CD4-positive, CD25-positive, alpha-beta regulatory T cell (primary cell): Measurements from ENCODE around the gene TRAPPC12. TPM values are rescaled to one million over a fixed set of nuclear protein-coding genes. Genes with fewer than 3 reads are reported as not detected.
"Not testable (repeated sequence)": the region's sequence is repeated elsewhere in the genome, so short reads cannot be mapped to it uniquely, and the experiment has no call there.

Experiments
- ATAC-seq, 2 donors: fragments of 150-1000 bp; cut with Tn5 transposase; one replicate each; pipeline ENCODE4 v1.10.0; 2021; ENCODE audit warnings: low read depth in 2 of 2, moderate number of reproducible peaks in 2 of 2, moderate library complexity in 1 of 2
- DNase-seq, 3 donors: peaks; one replicate each; pipeline versions ENCODE4 v3.0.0 to v3.0.0-alpha.2; 2012 to 2022; ENCODE audit warnings: mixed read lengths in 1 of 3
- H3K27ac ChIP-seq: one replicate; pipeline ENCODE4 v1.7.0; 2013; ENCODE audit warnings: mild to moderate bottlenecking, low read length; ENCODE audit not compliant: insufficient read depth, poor library complexity, severe bottlenecking
- H3K27me3 ChIP-seq: one replicate; pipeline ENCODE4 v1.7.0; 2013; ENCODE audit warnings: low read length; ENCODE audit not compliant: control insufficient read depth, insufficient read depth
- H3K36me3 ChIP-seq: one replicate; pipeline ENCODE4 v1.7.0; 2013; ENCODE audit warnings: mild to moderate bottlenecking, low read length, moderate library complexity; ENCODE audit not compliant: control insufficient read depth, insufficient read depth
- H3K4me1 ChIP-seq: 2 replicates; pipeline ENCODE4 v1.7.0; 2013; ENCODE audit warnings: mild to moderate bottlenecking, low read length; ENCODE audit not compliant: insufficient read depth, control insufficient read depth, poor library complexity, severe bottlenecking
- H3K4me3 ChIP-seq: one replicate; pipeline ENCODE4 v1.7.0; 2013; ENCODE audit warnings: low read depth, mild to moderate bottlenecking, low read length, moderate library complexity
- H3K9me3 ChIP-seq, 2 experiments: 1 replicate in 1 of 2; 2 replicates in 1 of 2; pipeline ENCODE4 v1.7.0; 2013; ENCODE audit warnings: low read length in 2 of 2, mild to moderate bottlenecking in 1 of 2, moderate library complexity in 1 of 2; ENCODE audit not compliant: control insufficient read depth in 2 of 2
- H3K27ac Mint-ChIP-seq, 3 donors: one replicate each; pipeline ENCODE4 v1.8.0; 2020 to 2022; ENCODE audit warnings: mild to moderate bottlenecking in 3 of 3, mixed read lengths in 3 of 3, moderate library complexity in 2 of 3
- H3K27me3 Mint-ChIP-seq: one replicate; pipeline ENCODE4 v1.8.0; 2022; ENCODE audit warnings: mild to moderate bottlenecking, mixed read lengths
- H3K36me3 Mint-ChIP-seq: one replicate; pipeline ENCODE4 v1.8.0; 2020; ENCODE audit warnings: mixed read lengths
- H3K4me1 Mint-ChIP-seq, 4 donors: one replicate each; pipeline ENCODE4 v1.8.0; 2020 to 2022; ENCODE audit warnings: mixed read lengths in 4 of 4, mild to moderate bottlenecking in 1 of 4
- H3K4me3 Mint-ChIP-seq, 4 donors: one replicate each; pipeline ENCODE4 v1.8.0; 2020 to 2022; ENCODE audit warnings: mild to moderate bottlenecking in 4 of 4, mixed read lengths in 4 of 4, moderate library complexity in 3 of 4
- H3K9me3 Mint-ChIP-seq, 7 donors: one replicate each; pipeline ENCODE4 v1.8.0; 2020 to 2022; ENCODE audit warnings: mixed read lengths in 7 of 7, mild to moderate bottlenecking in 3 of 7, moderate library complexity in 2 of 7
- polyA plus RNA-seq, 4 donors: library from polyadenylated mRNA; unstranded; fragments of 300-500 nt; fragmentation: Illumina TruSeq; gene quantifications; one replicate each; pipeline ENCODE4 v1.2.3, GENCODE V29; 2021
- total RNA-seq: library from RNA; stranded (reverse); gene quantifications from one replicate; pipeline ENCODE4 v1.2.3, GENCODE V29; 2022

TRAPPC12 gene
- total and polyA plus RNA-seq, 5 donors from 2014 or later, result 30.5 to 97.3 (median 34.2) TPM

DNA sequence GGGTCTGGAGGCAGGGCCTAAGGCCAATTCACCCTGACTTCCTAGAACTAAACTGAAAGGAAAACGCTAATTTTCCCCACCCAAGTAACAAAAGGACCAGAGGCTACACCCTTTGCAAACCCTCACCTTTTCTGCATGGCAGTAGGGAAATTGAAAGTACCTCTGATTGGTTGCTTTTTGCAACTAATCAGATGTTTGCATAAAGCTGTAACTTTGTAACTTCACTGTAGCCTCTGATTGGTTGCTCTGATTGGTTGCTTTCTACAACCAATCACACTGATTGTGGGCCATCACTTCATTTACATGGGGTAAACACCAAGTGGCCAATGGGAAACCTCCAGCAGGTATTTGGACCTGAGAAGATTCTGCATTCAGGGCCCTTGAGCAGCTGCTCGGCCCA, 22.7 kb upstream of the TRAPPC12 start:
- Mint-ChIP-seq H3K27ac (no peak overlapping the region), H3K9me3 (peaks cover 0 to 4% (median 3%) of the 10 kb centered on the region in 7 donors), H3K4me3 (no peak overlapping the region), H3K4me1 (peaks cover 0 to 32% (median 24%) of the 10 kb centered on the region in 4 donors), H3K36me3 (peaks cover 27% of the 10 kb centered on the region), H3K27me3 (no peaks in the 10 kb centered on the region)
- ATAC-seq, result no peak
- H3K9me3 ChIP-seq, result no peaks in the 10 kb centered on the region
- H3K36me3 ChIP-seq, result peaks cover 24% of the 10 kb centered on the region
- H3K27ac ChIP-seq, result no peak overlapping the region
- peak in 1 of 3 donors; percentile 20 for DNase-seq
- no peak overlapping the region for H3K4me3 ChIP-seq
- no peaks in the 10 kb centered on the region for H3K27me3 ChIP-seq
- H3K4me1 ChIP-seq, result no peaks in the 10 kb centered on the region

DNA sequence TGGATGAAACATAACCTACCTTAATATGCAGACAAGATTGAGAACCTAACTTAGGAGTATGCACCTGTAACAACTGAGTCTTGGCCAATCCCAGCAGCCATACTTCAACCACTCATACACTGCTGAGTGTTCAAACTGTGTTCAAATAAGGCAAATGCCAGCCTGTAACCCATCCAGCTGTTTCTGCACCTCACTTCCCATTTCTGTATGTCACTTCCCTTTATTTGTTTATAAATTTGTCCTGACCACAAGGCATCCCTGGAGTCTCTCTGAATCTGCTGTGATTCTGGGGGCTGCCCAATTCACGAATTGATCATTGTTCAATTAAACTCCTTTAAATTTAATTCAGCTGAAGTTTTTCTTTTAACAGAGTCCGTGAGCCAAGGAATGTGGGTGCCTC, 22.0 kb upstream of the TRAPPC12 start:
- peaks cover 0 to 32% (median 26%) of the 10 kb centered on the region in 4 donors for H3K4me1 Mint-ChIP-seq
- not testable (repeated sequence) for ATAC-seq, H3K27me3 Mint-ChIP-seq, DNase-seq, H3K4me1 ChIP-seq, H3K4me3 Mint-ChIP-seq, H3K9me3 Mint-ChIP-seq, H3K9me3 ChIP-seq, H3K4me3 ChIP-seq, H3K27ac ChIP-seq, H3K27me3 ChIP-seq
- H3K36me3 ChIP-seq, result peaks cover 21% of the 10 kb centered on the region
- peak overlapping the region in 1 of 3 donors; percentile 75 for H3K27ac Mint-ChIP-seq
- H3K36me3 Mint-ChIP-seq, result peaks cover 26% of the 10 kb centered on the region

DNA sequence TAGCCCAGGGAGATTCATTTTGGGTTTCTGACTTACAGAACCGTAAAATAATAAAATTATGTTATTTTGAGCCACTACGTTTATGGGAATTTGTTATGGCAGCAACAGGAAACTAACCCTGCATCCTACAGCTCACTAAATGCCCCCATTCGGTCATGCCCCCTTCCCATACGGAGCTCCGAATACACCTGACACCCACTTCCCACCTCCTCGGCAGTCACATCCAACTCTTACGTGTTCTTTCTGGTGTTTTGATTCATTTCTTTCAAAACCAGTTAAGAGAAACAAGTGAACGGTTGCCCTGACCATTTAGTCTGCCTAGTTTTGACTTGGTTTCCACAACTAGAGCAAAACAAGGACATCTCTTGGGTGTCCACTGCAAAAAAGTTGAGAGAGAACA, 21.6 kb upstream of the TRAPPC12 start:
- no peaks in the 10 kb centered on the region for H3K27me3 ChIP-seq
- Mint-ChIP-seq H3K27ac (peak overlapping the region in 2 of 3 donors; percentile 55 to 74), H3K9me3 (no peaks in the 10 kb centered on the region), H3K36me3 (peaks cover 21% of the 10 kb centered on the region), H3K27me3 (no peaks in the 10 kb centered on the region), H3K4me1 (peaks cover 0 to 37% (median 28%) of the 10 kb centered on the region in 4 donors), H3K4me3 (no peak overlapping the region)
- H3K4me3 ChIP-seq, result no peak overlapping the region
- H3K36me3 ChIP-seq, result peaks cover 18% of the 10 kb centered on the region
- no peak overlapping the region for H3K27ac ChIP-seq
- no peaks in the 10 kb centered on the region for H3K9me3 ChIP-seq
- ATAC-seq (no peak), DNase-seq (no peak)
- H3K4me1 ChIP-seq, result no peaks in the 10 kb centered on the region

DNA sequence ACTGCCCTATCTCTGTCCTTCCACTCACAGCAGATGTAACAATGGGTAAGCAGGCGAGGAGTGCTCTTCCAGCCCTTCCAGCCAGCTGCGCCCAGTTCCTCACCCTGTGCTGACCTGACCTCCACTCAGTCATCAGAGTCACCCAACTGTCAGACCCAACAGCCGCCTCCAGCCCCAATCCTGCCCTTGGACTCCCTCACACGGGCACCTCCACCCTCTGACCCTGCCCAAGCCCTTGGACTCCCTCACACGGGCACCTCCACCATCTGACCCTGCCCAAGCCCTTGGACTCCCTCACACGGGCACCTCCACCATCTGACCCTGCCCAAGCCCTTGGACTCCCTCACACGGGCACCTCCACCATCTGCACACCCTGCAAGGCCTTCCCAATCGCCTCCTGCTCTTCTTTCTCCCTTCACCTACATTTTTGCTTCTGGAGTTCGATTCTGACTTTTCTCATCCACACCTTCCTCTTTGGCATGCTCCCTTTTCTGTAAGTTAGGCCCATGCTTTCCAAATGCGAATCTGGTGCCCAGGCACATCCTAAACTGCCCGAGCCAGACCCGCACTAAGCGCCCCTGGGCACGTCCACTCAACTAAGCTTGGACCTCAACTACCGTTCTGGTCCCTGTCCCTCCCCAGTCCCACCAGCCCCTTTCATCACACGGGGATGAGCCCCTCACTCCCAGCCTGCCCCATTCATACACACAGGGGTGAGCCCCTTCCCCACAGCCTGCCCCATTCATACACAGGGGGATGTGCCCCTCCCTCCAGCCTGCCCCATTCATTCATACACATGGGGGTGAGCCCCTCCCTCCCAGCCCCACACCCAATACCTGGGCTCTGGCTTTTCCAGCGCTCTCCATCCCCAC, 17.7 kb upstream of the TRAPPC12 start:
- H3K9me3 ChIP-seq, result no peaks in the 10 kb centered on the region
- Mint-ChIP-seq H3K4me1 (peaks cover 0 to 45% (median 37%) of the 10 kb centered on the region in 4 donors), H3K27ac (peak overlapping the region in 2 of 3 donors; percentile 66 to 68), H3K4me3 (no peak overlapping the region), H3K36me3 (peaks cover 17% of the 10 kb centered on the region), H3K9me3 (peaks cover 0 to 2% (median 0%) of the 10 kb centered on the region in 7 donors), H3K27me3 (no peaks in the 10 kb centered on the region)
- no peak overlapping the region for H3K27ac ChIP-seq
- no peaks in the 10 kb centered on the region for H3K27me3 ChIP-seq
- H3K4me1 ChIP-seq, result no peaks in the 10 kb centered on the region
- no peak for ATAC-seq
- H3K36me3 ChIP-seq, result no peaks in the 10 kb centered on the region
- H3K4me3 ChIP-seq, result no peak overlapping the region
- DNase-seq, result no peak

DNA sequence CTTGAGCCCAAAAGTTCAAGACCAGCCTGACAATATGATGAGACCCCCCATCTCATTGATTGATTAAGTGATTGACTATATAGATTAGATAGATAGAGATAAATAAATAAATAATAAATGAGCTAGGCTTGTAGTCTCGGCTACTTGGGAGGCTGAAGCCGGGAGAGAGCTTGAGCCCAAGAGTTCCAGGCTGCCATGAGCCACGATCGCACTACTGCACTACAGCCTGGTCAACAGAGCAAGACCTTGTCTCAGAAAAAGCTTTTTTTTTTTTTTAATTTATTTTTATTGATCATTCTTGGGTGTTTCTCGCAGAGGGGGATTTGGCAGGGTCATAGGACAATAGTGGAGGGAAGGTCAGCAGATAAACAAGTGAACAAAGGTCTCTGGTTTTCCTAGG, 14.3 kb upstream of the TRAPPC12 start:
- Histone ChIP-seq H3K9me3 (no peaks in the 10 kb centered on the region), H3K36me3 (no peaks in the 10 kb centered on the region), H3K27ac (no peak overlapping the region), H3K27me3 (no peaks in the 10 kb centered on the region), H3K4me3 (no peak overlapping the region), H3K4me1 (no peaks in the 10 kb centered on the region)
- no peak for ATAC-seq
- H3K4me1 Mint-ChIP-seq, result peaks cover 7 to 40% (median 30%) of the 10 kb centered on the region in 4 donors
- no peak for DNase-seq
- H3K27me3 Mint-ChIP-seq, result no peaks in the 10 kb centered on the region
- H3K36me3 Mint-ChIP-seq, result peaks cover 32% of the 10 kb centered on the region
- peaks cover 0 to 3% (median 0%) of the 10 kb centered on the region in 7 donors for H3K9me3 Mint-ChIP-seq
- no peak overlapping the region for H3K4me3 Mint-ChIP-seq
- no peak overlapping the region for H3K27ac Mint-ChIP-seq

DNA sequence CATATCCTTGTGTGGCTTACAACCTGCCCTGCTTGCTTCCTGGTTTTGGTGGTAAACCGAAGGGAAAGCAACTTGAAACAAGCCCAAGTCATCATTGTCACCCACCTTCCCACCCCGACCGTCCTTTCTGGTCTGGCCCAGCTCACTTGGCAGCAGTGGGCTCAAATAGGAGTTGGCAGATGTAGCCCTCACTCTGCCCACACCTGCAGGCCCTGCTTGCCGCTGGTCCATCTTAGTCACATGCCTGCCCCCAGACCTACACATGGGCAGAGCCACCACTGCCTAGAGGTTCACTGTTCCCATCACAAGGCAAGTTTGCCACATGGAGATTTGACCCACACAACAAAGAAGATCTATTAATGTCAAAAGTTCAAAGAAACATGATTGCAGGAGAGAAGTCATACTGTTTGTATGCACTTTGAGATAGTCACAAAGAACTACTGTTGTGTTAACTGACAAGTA, 11.2 kb upstream of the TRAPPC12 start:
- H3K36me3 ChIP-seq, result no peaks in the 10 kb centered on the region
- H3K4me3 ChIP-seq, result no peak overlapping the region
- ATAC-seq (no peak), DNase-seq (no peak)
- H3K27me3 ChIP-seq, result no peaks in the 10 kb centered on the region
- Mint-ChIP-seq H3K4me1 (peaks cover 7 to 33% (median 17%) of the 10 kb centered on the region in 4 donors), H3K9me3 (peaks cover 0 to 3% (median 0%) of the 10 kb centered on the region in 7 donors), H3K4me3 (no peak overlapping the region), H3K27ac (no peak overlapping the region), H3K27me3 (no peaks in the 10 kb centered on the region), H3K36me3 (peaks cover 24% of the 10 kb centered on the region)
- no peaks in the 10 kb centered on the region for H3K4me1 ChIP-seq
- no peaks in the 10 kb centered on the region for H3K9me3 ChIP-seq
- no peak overlapping the region for H3K27ac ChIP-seq

DNA sequence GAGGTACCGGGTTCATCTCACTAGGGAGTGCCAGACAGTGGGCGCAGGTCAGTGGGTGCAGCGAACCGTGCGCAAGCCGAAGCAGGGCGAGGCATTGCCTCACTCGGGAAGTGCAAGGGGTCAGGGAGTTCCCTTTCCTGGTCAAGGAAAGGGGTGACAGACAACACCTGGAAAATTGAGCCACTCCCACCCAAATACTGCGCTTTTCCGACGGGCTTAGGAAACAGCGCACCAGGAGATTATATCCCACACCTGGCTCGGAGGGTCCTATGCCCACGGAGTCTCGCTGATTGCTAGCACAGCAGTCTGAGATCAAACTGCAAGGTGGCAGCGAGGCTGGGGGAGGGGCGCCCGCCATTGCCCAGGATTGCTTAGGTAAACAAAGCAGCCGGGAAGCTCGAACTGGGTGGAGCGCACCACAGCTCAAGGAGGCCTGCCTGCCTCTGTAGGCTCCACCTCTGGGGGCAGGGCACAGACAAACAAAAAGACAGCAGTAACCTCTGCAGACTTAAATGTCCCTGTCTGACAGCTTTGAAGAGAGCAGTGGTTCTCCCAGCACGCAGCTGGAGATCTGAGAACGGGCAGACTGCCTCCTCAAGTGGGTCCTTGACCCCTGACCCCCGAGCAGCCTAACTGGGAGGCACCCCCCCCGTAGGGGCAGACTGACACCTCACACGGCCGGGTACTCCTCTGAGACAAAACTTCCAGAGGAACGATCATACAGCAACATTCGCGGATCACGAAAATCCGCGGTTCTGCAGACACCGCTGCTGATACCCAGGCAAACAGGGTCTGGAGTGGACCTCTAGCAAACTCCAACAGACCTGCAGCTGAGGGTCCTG, 9.9 kb upstream of the TRAPPC12 start:
- not testable (repeated sequence) for H3K27ac Mint-ChIP-seq, H3K27me3 Mint-ChIP-seq, H3K27ac ChIP-seq, DNase-seq, ATAC-seq, H3K4me3 Mint-ChIP-seq, H3K36me3 ChIP-seq, H3K4me3 ChIP-seq, H3K9me3 ChIP-seq, H3K27me3 ChIP-seq, H3K4me1 ChIP-seq, H3K9me3 Mint-ChIP-seq
- Mint-ChIP-seq H3K36me3 (peaks cover 18% of the 10 kb centered on the region), H3K4me1 (peaks cover 5 to 31% (median 15%) of the 10 kb centered on the region in 4 donors)
